ENCODE data around the gene SHFL. TPM values are rescaled to one million over a fixed set of nuclear protein-coding genes. Genes with fewer than 3 reads are reported as not detected.

SHFL gene
- total RNA-seq, 1 donor from 2014 or later, result 9.6 TPM

DNA sequence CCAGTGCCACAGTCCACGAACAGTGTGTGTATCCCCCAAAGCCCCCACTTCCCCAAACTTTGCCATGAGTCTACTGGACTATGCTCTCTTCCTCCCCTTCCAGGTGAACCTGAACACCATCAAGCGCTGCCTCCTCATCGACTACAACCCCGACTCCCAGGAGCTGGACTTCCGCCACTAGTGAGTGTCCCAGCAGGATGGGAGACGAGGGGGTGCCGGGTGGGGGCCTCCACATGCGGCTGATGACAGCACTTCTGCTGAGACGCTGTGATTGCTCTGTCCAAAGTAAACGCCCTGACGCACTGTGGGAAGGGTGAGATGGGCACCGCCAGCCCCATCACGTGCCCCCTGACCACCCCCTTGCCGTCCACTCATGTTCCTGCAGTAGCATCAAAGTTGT, 23.4 kb downstream of the SHFL start:
- no peak for DNase-seq

DNA sequence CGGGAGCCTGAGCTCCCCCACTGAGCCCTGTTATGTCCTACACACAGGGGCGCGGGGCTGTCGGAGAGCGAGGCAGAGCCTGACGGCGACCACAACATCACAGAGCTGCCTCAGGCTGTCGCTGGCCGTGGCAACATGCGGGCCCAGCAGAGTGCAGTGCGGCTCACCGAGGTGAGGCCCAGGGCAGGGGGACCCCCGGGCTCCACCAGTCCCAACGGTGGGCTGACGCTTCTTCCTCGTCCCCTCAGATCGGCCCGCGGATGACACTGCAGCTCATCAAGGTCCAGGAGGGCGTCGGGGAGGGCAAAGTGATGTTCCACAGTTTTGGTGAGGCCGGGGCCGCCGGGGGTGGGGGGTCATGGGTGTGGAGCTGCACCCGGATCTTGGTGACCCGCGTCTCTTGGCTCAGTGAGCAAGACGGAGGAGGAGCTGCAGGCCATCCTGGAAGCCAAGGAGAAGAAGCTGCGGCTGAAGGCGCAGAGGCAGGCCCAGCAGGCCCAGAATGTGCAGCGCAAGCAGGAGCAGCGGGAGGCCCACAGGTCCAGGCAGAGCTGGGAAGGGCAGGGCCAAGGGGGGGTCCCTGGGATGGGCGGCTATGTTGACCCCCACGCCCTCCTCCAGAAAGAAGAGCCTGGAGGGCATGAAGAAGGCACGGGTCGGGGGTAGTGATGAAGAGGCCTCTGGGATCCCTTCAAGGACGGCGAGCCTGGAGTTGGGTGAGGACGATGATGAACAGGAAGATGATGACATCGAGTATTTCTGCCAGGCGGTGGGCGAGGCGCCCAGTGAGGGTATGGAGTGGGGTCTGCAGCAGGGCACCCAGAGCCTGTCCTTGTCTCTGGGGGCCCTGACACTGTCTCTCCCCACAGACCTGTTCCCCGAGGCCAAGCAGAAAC, 24.2 kb downstream of the SHFL start:
- no peak for DNase-seq

DNA sequence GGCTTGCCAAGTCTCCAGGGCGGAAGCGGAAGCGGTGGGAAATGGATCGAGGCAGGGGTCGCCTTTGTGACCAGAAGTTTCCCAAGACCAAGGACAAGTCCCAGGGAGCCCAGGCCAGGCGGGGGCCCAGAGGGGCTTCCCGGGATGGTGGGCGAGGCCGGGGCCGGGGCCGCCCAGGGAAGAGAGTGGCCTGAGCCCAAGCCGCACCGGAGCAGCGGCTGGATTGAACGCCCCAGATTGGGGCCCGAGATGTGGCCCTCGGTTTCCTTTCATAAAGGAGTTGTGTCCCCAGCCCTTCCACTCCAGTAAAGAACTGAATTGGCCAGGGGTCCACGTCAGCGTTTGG, 24.8 kb downstream of the SHFL start:
- DNase-seq, result no peak

DNA sequence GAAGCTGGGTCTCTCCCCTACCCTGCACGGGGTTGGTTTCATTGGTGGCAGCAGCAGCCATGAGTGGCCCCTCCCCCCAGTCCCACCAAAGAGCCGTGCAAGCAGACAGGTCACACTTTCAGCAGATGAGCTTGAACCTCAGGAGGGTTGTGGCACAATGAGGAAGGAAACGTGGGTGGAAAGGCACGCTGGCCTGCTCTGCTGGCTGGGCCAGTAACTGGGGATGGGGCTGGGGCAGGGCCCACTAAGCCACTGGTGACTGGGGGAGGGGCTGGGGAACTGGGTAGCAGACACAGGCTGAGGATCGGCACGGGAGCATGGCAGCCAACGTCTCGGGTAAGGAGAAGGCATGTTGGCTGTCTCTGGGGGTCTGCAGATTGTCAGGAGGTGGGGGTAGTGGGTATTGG, 25.3 kb downstream of the SHFL start, which contains the start of gene P2RY11:
P2RY11 (plus strand) TSS at position 289 of the 407 bp plus-strand sequence; CDS start at position 318, 29 bp downstream.
- DNase-seq, result no peak

DNA sequence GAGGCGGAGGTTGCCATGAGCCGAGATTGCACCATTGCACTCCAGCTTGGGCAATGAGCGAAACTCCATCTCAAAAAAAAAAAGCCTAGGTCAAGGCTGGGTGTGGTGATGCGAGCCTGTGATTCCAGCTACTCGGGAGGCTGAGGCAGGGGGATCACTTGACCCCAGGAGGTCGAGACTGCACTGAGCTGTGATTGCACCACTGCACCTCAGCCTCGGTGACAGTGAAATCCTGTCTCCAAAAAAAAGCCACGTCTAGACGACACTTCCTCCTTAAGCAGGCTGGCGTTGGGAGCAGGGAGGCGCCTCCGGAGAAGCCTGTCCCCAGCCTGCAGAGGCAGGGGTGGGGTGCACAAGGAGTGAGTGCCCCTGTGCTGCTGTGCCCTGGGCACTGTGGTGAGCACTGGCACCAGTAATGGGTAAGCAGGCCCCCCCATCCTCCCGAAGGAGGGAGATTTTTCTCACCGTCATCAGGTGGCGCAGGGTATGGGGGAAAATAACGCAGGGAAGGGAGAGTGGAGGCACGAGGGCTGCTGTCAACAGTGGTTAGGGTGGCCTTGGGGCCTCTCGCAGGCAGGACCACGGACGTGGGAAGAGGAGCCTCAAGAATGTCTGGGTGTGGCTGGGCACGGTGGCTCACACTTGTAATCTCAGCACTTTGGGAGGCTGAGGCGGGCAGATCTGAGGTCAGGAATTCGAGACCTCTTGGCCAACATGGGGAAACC, 26.1 kb downstream of the SHFL start:
- DNase-seq, result no peak

DNA sequence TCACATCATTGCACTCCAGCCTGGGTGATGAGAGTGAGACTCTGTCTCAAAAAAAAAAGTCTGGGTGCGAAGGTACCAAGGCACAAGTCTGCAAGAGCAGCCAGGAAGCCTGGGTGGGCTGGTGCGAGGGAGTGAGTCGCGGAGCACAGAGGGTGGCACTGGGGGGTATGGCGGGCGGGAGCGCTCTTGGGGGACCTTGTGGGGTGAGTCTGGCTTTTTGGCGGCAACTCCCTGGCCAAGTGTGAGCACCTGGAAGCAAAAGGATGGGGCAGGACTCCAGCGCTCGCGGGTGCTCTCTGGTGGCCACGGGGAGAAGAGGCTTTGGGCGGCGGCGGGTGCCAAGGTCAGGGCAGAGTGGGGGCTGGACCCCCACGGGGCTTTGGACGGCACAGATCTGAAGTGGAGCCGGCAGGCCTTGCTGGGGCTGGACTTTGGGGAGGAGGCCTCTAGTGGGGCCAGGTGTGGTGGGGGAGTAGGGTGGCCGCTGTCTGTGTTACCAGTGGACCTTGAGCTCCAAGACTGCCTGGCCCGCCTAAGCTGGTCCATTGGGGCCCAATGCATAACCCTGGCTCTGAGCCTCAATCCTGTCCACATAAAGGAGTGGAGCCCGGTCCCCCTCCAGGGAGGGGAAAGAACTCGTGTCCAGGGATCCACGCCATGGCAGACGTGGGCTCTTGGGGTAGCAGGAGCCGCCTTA, 26.9 kb downstream of the SHFL start:
- DNase-seq, result no peak

DNA sequence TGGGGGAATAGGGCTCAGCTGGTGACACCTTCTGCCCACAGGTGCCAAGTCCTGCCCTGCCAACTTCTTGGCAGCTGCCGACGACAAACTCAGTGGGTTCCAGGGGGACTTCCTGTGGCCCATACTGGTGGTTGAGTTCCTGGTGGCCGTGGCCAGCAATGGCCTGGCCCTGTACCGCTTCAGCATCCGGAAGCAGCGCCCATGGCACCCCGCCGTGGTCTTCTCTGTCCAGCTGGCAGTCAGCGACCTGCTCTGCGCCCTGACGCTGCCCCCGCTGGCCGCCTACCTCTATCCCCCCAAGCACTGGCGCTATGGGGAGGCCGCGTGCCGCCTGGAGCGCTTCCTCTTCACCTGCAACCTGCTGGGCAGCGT, 27.5 kb downstream of the SHFL start:
- no peak for DNase-seq

DNA sequence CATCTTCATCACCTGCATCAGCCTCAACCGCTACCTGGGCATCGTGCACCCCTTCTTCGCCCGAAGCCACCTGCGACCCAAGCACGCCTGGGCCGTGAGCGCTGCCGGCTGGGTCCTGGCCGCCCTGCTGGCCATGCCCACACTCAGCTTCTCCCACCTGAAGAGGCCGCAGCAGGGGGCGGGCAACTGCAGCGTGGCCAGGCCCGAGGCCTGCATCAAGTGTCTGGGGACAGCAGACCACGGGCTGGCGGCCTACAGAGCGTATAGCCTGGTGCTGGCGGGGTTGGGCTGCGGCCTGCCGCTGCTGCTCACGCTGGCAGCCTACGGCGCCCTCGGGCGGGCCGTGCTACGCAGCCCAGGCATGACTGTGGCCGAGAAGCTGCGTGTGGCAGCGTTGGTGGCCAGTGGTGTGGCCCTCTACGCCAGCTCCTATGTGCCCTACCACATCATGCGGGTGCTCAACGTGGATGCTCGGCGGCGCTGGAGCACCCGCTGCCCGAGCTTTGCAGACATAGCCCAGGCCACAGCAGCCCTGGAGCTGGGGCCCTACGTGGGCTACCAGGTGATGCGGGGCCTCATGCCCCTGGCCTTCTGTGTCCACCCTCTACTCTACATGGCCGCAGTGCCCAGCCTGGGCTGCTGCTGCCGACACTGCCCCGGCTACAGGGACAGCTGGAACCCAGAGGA, 28.0 kb downstream of the SHFL start:
- no peak for DNase-seq

DNA sequence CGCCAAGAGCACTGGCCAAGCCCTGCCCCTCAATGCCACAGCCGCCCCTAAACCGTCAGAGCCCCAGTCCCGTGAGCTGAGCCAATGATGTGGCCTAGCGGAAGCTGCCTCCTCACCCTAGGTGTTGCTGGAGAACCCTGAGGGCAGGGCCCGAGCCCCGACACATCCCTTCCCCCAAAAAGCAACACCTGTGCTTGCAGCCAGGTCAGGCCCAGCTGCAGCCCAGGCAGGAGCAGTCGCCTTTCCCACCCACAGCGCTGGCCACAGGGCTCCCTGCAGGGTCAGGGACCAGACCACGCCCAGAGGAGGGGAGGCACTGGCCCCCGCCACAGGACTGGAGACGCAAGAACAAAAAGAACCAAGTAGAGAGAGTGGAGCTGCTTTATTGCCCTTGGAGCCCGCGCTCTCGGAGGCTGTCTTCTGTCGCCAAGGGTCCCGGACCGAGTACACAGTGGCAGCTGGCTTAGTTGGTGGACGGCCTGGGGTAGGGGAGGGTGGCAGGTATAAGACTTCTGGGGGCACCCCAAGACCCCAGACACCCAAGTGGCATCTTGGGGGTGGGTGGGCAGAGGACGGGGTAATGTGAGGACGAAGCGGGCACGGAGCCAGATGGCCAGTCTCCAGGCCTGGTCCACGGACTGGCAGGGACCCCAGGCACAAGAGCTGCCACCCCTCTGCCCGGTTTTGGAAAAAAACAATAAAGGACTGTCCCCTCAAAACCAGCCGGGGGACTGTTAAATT, 28.7 kb downstream of the SHFL start:
- DNase-seq, result no peak

DNA sequence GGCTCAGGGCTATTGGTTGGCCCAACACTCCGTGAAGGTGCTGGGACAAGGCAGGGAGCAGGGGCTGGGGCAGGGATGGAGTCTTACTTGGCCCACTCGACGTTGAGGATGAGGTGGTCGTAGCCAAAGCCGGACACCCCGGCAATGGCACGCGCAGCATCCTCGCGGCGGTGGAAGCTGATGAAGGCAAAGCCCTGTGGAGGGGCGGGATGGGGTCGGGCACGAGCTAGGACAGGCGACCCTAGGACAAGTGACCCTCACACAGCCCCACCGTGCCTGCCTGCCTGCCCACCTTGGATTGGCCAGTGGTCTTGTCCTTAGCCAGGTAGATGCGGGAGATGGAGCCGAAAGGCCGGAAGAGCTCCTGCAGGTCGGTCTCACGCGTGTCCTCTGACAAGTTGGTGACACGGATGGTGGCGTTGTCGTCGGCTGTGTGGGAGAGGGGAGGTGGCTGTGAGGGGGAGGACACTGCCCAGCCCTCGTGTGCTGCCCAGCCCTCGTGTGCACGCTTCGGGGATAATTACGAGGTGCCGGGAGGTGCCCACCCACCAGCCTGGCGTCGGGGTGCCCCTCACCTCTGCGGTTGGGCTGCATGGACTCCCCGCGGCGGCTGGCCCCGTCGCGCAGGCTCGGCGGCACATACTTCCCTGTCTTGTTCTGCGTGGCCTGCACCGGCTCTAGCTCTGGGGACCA, 29.4 kb downstream of the SHFL start:
- DNase-seq, result no peak

DNA sequence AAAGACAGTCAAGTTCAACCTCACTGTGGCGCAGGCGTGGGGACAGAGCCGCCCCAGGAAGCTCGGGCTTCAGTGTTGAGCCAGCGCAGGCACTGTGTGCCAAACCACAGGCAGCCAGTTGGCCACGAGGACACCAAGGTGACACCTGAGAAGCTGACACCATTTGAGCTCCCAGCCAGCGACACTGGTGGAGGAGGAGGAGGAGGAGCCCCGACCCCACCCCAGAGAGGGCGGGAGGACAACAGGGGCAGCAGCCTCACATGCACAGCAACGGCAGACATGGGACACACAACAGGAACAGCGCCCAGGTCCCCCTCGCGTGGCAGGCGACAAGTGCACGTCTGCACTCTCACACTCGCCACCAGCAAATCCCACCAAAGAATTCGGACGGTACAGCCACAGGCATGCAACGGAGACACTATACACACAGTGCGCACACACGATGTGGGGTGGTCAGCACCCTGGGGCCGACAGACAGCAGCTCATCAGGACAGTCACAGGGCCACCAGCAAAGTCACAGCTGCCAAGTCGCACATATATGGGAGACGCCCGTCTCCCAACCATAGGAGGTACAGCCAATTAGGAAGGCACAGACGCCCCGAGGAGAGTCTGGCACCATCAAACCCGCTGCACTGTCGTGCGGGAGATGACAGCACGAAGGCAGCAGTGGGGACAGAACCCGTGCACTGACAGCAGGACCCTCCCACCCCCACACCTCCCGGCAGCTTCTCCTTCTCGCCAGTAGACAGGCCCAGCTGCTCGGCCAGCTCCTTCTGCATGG, 30.2 kb downstream of the SHFL start:
- no peak for DNase-seq

DNA sequence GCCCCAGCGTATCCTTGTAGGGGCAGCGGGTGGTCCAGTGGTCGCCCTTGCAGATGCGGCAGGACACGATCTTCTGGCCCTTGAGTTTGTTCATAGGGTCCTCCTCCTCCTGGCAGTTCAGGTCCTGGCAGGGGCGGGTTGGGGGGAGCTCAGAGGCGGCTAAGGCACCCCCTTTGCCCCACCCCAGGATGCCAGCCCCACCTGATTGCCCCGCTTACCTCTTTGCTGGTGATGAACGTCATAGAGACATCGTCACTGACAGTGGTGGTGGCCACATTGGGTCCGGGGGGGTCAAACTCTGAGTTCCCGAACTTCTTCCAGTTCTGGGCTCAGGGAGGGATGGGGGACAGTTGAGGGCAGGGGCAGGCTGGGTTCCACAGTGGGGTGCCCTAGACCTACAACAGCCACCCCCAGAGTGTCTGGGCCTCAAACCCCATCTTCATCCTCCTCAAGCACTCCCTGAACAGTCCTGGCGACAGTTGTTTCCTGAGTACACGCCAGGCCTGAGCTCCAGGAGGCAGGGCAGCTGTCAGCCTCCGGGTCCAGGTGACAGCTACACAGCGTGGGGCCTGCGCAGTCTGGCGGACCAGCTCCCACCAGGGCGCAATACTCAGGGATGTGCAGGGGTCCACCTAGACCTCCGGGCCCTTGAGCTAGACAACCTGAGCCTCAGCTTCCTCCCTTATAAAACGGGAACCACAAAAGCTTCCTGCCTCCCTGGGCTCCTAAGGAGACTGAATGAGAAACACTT, 30.9 kb downstream of the SHFL start:
- no peak for DNase-seq

DNA sequence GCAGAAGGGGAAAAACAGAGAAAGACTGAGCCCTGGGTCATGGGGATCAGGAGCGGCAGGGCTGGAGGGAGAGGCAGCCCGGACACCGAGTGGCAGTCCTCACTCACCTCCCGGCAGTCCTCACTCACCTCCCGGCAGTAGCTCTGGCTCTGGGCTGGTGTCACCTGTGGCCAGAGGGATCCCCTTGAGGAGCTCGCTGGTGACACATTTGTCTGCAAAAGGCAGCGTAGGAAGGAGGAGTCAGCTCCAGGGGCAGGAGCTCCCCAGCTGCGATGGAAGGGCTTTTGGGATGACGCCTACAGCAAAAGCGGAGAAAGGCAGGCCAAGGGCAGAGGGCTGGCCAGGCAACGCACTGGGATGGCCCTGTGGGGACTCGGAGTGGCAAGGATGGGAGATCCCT, 32.8 kb downstream of the SHFL start:
- no peak for DNase-seq

DNA sequence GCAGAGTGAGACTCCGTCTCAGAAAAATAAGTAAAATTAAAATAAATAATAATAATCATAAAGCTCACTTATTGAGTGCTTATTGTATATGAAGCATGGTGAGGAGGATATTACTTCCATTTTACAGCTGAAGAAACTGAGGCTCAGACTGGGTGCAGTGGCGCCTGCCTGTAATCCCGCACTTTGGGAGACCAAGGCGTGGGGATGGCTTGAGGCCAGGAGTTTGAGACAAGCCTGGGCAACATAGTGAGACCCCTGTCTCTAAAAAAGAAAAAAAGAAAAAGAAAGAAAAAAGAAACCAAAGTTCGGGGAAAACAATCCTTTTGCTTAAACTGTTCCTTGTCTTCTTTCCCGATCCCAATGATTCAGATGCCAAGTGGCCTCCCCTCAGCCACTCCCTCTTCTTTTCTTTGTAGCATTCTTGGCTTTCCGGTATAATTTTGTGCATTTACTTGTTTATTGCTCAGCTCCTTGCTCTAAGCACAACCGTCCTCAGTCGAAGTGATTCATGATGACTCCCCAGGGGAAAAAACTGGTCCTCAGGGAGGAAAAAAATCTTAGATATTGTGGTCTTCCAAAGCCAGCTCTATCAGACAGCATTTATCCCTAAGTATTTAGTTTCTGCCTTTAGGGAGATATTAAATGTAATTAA, 34.5 kb downstream of the SHFL start:
- DNase-seq, result peak; percentile 55

DNA sequence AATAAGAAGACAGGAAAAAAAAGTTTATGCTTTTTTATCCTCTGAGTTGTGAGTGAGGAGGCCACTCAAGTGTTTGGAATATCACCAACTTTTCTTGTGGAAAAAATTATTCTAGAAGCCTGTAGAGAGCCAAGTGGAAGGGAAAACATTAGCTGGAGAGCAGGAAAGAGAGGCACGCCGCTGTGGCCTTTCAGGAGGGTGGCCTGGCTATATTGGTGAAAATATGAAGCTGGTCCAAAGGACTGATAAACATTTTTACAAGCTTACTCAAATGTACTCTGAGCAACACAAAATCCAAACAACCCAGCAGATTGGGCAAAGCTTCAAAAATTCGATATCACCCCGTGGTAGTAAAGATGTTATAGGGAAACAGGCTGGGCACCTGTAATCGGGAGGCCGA, 35.9 kb downstream of the SHFL start:
- DNase-seq, result peak; percentile 22

DNA sequence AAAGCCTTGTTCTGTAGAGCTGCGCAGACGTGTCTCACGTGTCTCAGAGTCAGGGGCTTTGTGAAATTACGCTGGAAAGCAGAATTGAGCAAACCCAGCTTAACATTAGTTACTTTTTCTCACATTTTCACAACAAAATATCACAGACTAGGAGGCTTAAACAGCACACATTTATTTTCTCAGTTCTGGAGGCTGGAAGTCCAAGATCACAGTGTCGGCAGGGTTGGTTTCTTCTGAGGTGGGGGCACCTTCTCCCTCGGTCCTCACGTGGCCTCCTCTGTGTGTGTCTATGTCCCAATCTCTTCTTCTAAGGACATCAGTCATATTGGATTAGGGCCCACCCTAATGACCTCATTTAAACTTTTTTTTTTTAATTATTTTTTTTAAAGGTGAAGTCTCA, 38.3 kb downstream of the SHFL start:
- DNase-seq, result no peak

DNA sequence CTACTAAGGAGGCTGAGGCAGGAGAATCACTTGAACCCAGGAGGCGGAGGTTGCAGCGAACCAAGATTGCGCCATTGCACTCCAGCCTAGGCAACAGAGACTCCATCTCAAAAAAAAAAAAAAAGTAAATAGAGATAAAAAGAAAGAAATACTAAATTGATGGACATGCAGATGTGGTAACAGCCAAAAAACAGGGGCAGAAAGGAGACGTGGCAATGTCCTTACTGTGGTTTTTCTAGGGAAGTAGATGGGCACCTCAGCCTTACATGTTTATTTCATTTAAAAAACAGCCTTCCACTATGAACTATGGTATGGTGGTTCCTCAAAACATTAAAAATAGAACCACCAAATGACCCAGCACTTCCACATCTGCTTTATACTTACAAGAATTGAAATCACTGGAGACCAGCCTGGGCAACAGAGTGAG, 40.1 kb downstream of the SHFL start:
- DNase-seq, result no peak

DNA sequence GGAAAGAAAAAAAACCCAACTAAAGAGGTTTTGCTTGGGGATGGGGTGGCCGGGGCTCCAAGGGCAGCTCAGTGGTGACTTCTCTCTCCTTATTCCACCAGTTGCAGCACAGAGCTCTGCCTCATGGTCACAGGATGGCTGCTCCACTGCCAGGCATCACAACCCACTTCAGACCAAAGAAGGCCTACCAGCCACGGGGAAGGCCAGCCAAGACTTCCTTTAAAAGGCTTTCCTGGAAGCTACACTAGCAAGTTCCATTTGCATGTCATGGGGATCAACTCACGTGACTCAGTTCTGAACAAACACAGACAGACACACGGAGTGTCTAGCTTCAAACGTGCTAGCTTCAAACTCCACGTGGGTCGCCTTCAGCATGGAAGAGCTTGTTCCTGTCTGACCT, 46.8 kb downstream of the SHFL start:
- no peak for DNase-seq

DNA sequence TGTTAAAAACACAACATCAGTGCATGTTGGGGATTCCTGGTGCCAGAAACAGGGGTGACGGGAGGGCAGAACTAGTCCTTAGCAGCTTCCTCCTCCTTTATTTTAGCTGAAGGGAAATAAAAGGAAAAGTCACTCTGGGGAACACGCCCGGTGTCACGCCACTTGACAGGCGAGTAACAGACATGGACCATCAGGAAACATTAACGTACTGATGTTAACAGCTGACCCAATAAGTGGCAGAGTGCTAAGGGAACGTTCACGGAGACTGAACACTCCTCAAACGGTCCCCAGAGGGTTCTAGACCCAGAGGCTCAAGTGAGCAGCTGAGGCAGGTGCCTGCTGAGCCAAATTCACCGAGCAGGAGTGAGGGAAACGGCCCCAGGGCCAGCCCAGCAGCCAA, 47.5 kb downstream of the SHFL start:
- DNase-seq, result no peak

All from skin of body (tissue), 2 donors.